22Rv1 (cell line): ENCODE measurements around the gene KRTAP10-12.

Experiments used
- H3K27ac ChIP-seq: fragments of 450-650 bp; 2 replicates; pipeline ENCODE4 v1.5.1; 2017
- CTCF ChIP-seq: fragments of 450-650 bp; IDR thresholded peaks from 2 replicates; pipeline ENCODE4 v1.5.1; 2017; ENCODE audit warnings: mild to moderate bottlenecking
- ZFX ChIP-seq: fragments of 450-650 bp; IDR thresholded peaks from 2 replicates; pipeline ENCODE4 v1.6.1; 2017; ENCODE audit warnings: antibody characterized with exemption, borderline replicate concordance

KRTAP10-12 gene

GRCh38 chr21:44696572-44696971, 400 bp upstream of the KRTAP10-12 start:
- TF ChIP-seq ZFX, result no peak
- TF ChIP-seq CTCF, result no peak
- no peak overlapping the region for H3K27ac ChIP-seq

- no peak overlapping the region for H3K27ac ChIP-seq
- no peak for TF ChIP-seq ZFX
- no peak for TF ChIP-seq CTCF
These were observed 1.1 kb downstream of the KRTAP10-12 start for GRCh38 chr21:44697811-44698734.

- TF ChIP-seq CTCF (no peak), ZFX (no peak)
- H3K27ac ChIP-seq, result no peak overlapping the region
These were observed 2.6 kb downstream of the KRTAP10-12 start for GRCh38 chr21:44699502-44700001.

- H3K27ac ChIP-seq, result no peak overlapping the region
- no peak for TF ChIP-seq CTCF
- no peak for TF ChIP-seq ZFX
These were observed 3.4 kb downstream of the KRTAP10-12 start for GRCh38 chr21:44700101-44701022.

GRCh38 chr21:44701023-44701400, 4.0 kb downstream of the KRTAP10-12 start:
- H3K27ac ChIP-seq, result no peak overlapping the region
- TF ChIP-seq CTCF (no peak), ZFX (no peak)

- H3K27ac ChIP-seq, result no peak overlapping the region
- TF ChIP-seq CTCF (no peak), ZFX (no peak)
These were observed 4.6 kb downstream of the KRTAP10-12 start for GRCh38 chr21:44701541-44701940.
